SK-N-SH (cell line): ENCODE data around the gene DPEP2NB. TPM values are rescaled to one million over a fixed set of nuclear protein-coding genes. Genes with fewer than 3 reads are reported as not detected.
A peak's percentile ranks its signal among the peaks of the same experiment; 100 is the strongest.

ENCODE experiments used
- CTCF ChIA-PET: fragments of 300-600, 350-600 bp; formaldehyde crosslinking; extraction: SDS; loops from one replicate; lab custom pipeline; 2021; lab: Yijun Ruan, JAX
- POLR2A ChIA-PET: fragments of 350-600 bp; sonication (Branson Sonifier 250); formaldehyde crosslinking; extraction: SDS; loops from one replicate; lab custom pipeline; 2020; ENCODE audit warnings: antibody characterized with exemption, inconsistent platforms; lab: Yijun Ruan, JAX
- DNase-seq: peaks from one replicate; pipeline ENCODE4 v3.0.0; 2012
- H2AFZ ChIP-seq: fragments of 200-600 bp; sonication (generic); 2 replicates; pipeline ENCODE4 v1.8.1; 2016; ENCODE audit warnings: antibody characterized with exemption, mild to moderate bottlenecking, low read depth
- H3F3A ChIP-seq: fragments of 200-600 bp; sonication (generic); replicated peaks from 2 replicates; pipeline ENCODE3; 2016; ENCODE audit warnings: antibody characterized with exemption, mild to moderate bottlenecking; ENCODE audit not compliant: insufficient read depth
- H3K27ac ChIP-seq, 2 experiments: fragments of 200-500 bp in 1 of 2; fragments of 200-600 bp in 1 of 2; sonication (Bioruptor generic) in 1 of 2; sonication (generic), shearing (Covaris generic) in 1 of 2; 2 replicates each; pipeline versions ENCODE4 v1.5.1 to v1.6.1; 2014 to 2016; ENCODE audit warnings: low read depth in 2 of 2, inconsistent platforms in 1 of 2, low read length in 1 of 2, mild to moderate bottlenecking in 1 of 2, mixed read lengths in 1 of 2
- H3K27me3 ChIP-seq: fragments of 200-600 bp; sonication (generic), shearing (Covaris generic); 2 replicates; pipeline ENCODE4 v1.6.1; 2016; ENCODE audit warnings: mixed run types; ENCODE audit not compliant: insufficient read depth
- H3K36me3 ChIP-seq, 2 experiments: fragments of 200-500 bp in 1 of 2; fragments of 200-600 bp in 1 of 2; sonication (Bioruptor generic) in 1 of 2; sonication (generic) in 1 of 2; replicated peaks in 1 of 2; 2 replicates each; pipeline versions ENCODE3 to v1.5.1; 2014 to 2016; ENCODE audit warnings: low read length in 1 of 2, mild to moderate bottlenecking in 1 of 2; ENCODE audit not compliant: insufficient read depth in 2 of 2, control insufficient read depth in 1 of 2
- H3K4me1 ChIP-seq, 2 experiments: fragments of 200-500 bp in 1 of 2; fragments of 200-600 bp in 1 of 2; sonication (Bioruptor generic) in 1 of 2; sonication (generic), shearing (Covaris generic) in 1 of 2; 2 replicates each; pipeline versions ENCODE4 v1.5.1 to v1.6.1; 2014 to 2016; ENCODE audit warnings: low read depth in 1 of 2, low read length in 1 of 2, mixed run types in 1 of 2; ENCODE audit not compliant: insufficient read depth in 2 of 2, control insufficient read depth in 1 of 2
- H3K4me2 ChIP-seq: fragments of 200-600 bp; sonication (generic), shearing (Covaris generic); 2 replicates; pipeline ENCODE4 v1.6.1; 2017; ENCODE audit warnings: mixed run types
- H3K4me3 ChIP-seq, 2 experiments: fragments of 200-500 bp in 1 of 2; fragments of 200-600 bp in 1 of 2; sonication (Bioruptor generic) in 1 of 2; sonication (generic), shearing (Covaris generic) in 1 of 2; 2 replicates each; pipeline versions ENCODE4 v1.5.1 to v1.8.1; 2014 to 2016; ENCODE audit warnings: low read depth in 2 of 2, inconsistent platforms in 1 of 2, low read length in 1 of 2, mild to moderate bottlenecking in 1 of 2, mixed read lengths in 1 of 2, moderate library complexity in 1 of 2
- H3K79me2 ChIP-seq: fragments of 200-600 bp; sonication (generic); 2 replicates; pipeline ENCODE4 v1.8.1; 2017; ENCODE audit warnings: mild to moderate bottlenecking; ENCODE audit not compliant: insufficient read depth
- H3K9ac ChIP-seq: fragments of 200-600 bp; sonication (generic); 2 replicates; pipeline ENCODE4 v1.6.1; 2017; ENCODE audit warnings: mixed run types
- H3K9me2 ChIP-seq: fragments of 200-600 bp; sonication (generic); 2 replicates; pipeline ENCODE4 v1.6.1; 2017; ENCODE audit warnings: mixed run types
- H3K9me3 ChIP-seq: fragments of 200-600 bp; sonication (generic); 2 replicates; pipeline ENCODE4 v1.6.1; 2017; ENCODE audit warnings: mixed run types, mild to moderate bottlenecking, moderate library complexity
- H4K20me1 ChIP-seq: fragments of 200-600 bp; sonication (generic); 2 replicates; pipeline ENCODE4 v1.6.1; 2017; ENCODE audit warnings: mild to moderate bottlenecking, mixed run types; ENCODE audit not compliant: insufficient read depth
- EP300 ChIP-seq, 2 experiments: IDR thresholded peaks; 2 replicates each; pipeline versions ENCODE4 v1.4.0 to v1.6.1; 2012; ENCODE audit warnings: borderline replicate concordance in 1 of 2, low read depth in 1 of 2, low read length in 1 of 2
- FOSL2 ChIP-seq: IDR thresholded peaks from 2 replicates; pipeline ENCODE4 v1.4.0; 2012; ENCODE audit warnings: low read depth, mild to moderate bottlenecking, moderate library complexity, borderline replicate concordance
- GABPA ChIP-seq: IDR thresholded peaks from 2 replicates; pipeline ENCODE4 v1.4.0; 2012; ENCODE audit warnings: low read depth, mild to moderate bottlenecking
- MAX ChIP-seq: IDR thresholded peaks from 2 replicates; pipeline ENCODE4 v1.4.0; 2012; ENCODE audit warnings: low read depth
- PBX3 ChIP-seq: IDR thresholded peaks from 2 replicates; pipeline ENCODE4; 2012
- POLR2AphosphoS5 ChIP-seq: IDR thresholded peaks from 2 replicates; pipeline ENCODE4 v1.6.1; 2012; ENCODE audit warnings: low read depth, low read length
- RCOR1 ChIP-seq: fragments of 150-350 bp; IDR thresholded peaks from 2 replicates; pipeline ENCODE4 v1.6.1; 2017; ENCODE audit warnings: antibody characterized with exemption, low read length
- REST ChIP-seq: IDR thresholded peaks from 2 replicates; pipeline ENCODE4 v1.6.1; 2012; ENCODE audit warnings: mild to moderate bottlenecking, low read depth, low read length, moderate library complexity
- TAF1 ChIP-seq: IDR thresholded peaks from 2 replicates; pipeline ENCODE4 v1.6.1; 2012; ENCODE audit warnings: low read depth, mild to moderate bottlenecking, low read length, moderate library complexity, borderline replicate concordance
- TEAD4 ChIP-seq: IDR thresholded peaks from 2 replicates; pipeline ENCODE4 v1.4.0; 2012; ENCODE audit warnings: mild to moderate bottlenecking, borderline replicate concordance; ENCODE audit not compliant: insufficient read depth
- USF1 ChIP-seq: IDR thresholded peaks from 2 replicates; pipeline ENCODE4 v1.4.0; 2012; ENCODE audit warnings: low read depth, borderline replicate concordance
- USF2 ChIP-seq: fragments of 150-350 bp; IDR thresholded peaks from 2 replicates; pipeline ENCODE4 v1.6.1; 2017; ENCODE audit warnings: antibody characterized with exemption, low read length, low read depth, borderline replicate concordance
- YY1 ChIP-seq: IDR thresholded peaks from 2 replicates; pipeline ENCODE4 v1.4.0; 2012; ENCODE audit warnings: low read depth, mild to moderate bottlenecking
- WGBS: methylation state at CpG from one replicate; pipeline ENCODE4 v1.1.6; 2017; ENCODE audit warnings: low lambda C conversion rate; 5-methylcytosine and 5-hydroxymethylcytosine counted together
- polyA plus RNA-seq, 3 experiments: library from polyadenylated mRNA; depleted of rRNA; stranded (reverse); fragments of >200 nt; gene quantifications; 2 replicates each; pipeline ENCODE4 v1.2.3, GENCODE V29; 2012

Gene DPEP2NB
- polyA plus RNA-seq, 1 of the 3 experiments (the other 2 are of a cell fraction) = not detected

GRCh38 chr16:67968400-67969253 lies 47.1 kb downstream of the DPEP2NB start, which contains the start of gene SLC12A4:
Gene SLC12A4 (minus strand): TSS chr16:67968637. CDS start chr16:67968553, 84 bp downstream.
- Histone ChIP-seq H3K9me3 (no peaks in the 10 kb centered on the region), H4K20me1 (peaks cover 33% of the 10 kb centered on the region), H3K27ac (peak within 1 kb of the TSS; percentile 61 to 73), H3K27me3 (no peaks in the 10 kb centered on the region), H3K4me1 (peaks cover 15 to 32% of the 10 kb centered on the region in 2 experiments; a peak in 3 of 4 replicates), H3K36me3 (peaks cover 12 to 13% of the 10 kb centered on the region in 2 experiments), H3K9me2 (no peaks in the 10 kb centered on the region), H3K9ac (peak within 1 kb of the TSS; percentile 96), H3F3A (peaks cover 4% of the 10 kb centered on the region), H3K4me3 (peak within 1 kb of the TSS; percentile 73 to 79), H3K79me2 (peaks cover 47% of the 10 kb centered on the region), H2AFZ (peak within 1 kb of the TSS; percentile 83), H3K4me2 (peak within 1 kb of the TSS; percentile 96)
- peak; percentile 99 for DNase-seq
- 18% methylated on average over 14 of the region's 78 CpGs for WGBS
- TF ChIP-seq RCOR1 (peak; percentile 22; the same call in 1 of the 2 replicates), MAX (peak; percentile 10; the same call in 1 of the 2 replicates), REST (peak; percentile 27; the same call in 1 of the 2 replicates), YY1 (no peak), FOSL2 (peak; percentile 37; the same call in 1 of the 2 replicates), USF2 (no peak), POLR2AphosphoS5 (peak; percentile 61; the same call in 1 of the 2 replicates), GABPA (peak; percentile 57), EP300 (IDR thresholded peaks at IDR 0.05; ENCODE audit: borderline replicate concordance in 1 of 2, low read depth in 1 of 2, low read length in 1 of 2) (no peak), TEAD4 (peak; percentile 71; the same call in 1 of the 2 replicates), TAF1 (peak; percentile 48; the same call in 1 of the 2 replicates), USF1 (no peak), PBX3 (peak; percentile 40; the same call in 1 of the 2 replicates)
- POLR2A ChIA-PET = no interaction called here
- CTCF ChIA-PET = interaction anchor here (0.6 to 1.4 kb wide), 5 partner anchors 84 to 406 kb away, joined by 3 read pairs; partner anchors contain the start of gene CTCF
